HG03457 (cell line): ENCODE results near the gene AMBP.

Source experiments
- ATAC-seq: cut with Tn5 transposase; IDR thresholded peaks from one replicate; pipeline ENCODE4 v1.9.1; 2021; ENCODE audit warnings: moderate number of reproducible peaks; ENCODE audit not compliant: unreplicated experiment

AMBP gene

DNA sequence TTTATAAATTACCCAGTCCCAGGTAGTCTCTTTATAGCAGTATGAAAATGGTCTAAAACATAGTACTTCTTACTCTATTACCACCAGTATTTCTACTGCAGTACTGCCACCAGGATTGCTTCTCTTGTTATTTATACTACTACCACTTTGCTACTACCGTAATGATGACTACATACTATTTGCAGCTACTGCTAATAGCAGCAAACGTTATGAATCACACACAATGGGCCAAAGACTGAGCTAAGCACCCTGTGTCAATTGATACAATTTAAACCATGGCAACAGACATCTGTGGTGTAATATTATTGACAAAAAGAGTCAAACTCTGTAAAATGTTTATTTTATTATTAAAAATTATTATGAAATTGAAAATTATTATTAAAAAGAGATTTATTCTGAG is 36.3 kb upstream of the AMBP start:
- ATAC-seq: no peak

DNA sequence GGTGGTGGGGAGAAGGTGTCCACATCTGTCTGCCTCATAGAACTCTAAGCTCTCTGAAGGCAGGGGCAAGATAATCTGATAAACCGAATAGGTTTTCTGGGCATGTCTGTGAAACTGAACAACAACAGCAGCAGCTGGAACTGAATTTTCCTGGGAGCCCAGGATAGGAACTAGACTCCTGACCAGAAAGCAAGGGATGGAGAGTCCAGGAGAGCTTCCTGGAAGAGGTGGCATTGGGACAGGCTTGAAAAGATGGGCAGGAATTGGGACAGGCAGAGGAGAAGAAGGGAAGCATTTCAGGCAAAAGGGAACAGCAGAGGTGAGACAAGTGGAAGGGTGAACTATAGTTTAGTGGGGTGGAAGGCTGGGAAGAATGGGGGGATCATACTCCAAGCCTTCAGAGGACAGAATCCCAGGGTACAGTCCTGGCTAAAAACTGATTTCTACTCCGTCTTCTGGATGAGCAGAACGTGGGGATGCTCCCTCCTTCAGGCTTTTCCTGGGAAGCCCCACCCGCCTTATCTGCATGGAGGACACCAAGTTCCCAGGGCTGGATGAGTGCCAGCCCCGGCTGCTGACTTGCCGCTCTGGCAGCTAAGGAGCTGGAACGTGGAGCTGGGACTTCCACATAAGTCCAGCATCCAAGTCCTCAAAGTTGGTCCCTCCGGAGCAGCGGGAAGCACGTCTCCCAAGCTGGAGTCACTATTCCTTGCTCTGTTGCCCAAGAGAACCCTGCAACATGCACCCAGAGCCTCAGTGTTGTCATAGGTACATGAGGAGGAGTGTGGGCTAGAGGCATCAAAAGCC is 34.9 kb upstream of the AMBP start:
- ATAC-seq: no peak

DNA sequence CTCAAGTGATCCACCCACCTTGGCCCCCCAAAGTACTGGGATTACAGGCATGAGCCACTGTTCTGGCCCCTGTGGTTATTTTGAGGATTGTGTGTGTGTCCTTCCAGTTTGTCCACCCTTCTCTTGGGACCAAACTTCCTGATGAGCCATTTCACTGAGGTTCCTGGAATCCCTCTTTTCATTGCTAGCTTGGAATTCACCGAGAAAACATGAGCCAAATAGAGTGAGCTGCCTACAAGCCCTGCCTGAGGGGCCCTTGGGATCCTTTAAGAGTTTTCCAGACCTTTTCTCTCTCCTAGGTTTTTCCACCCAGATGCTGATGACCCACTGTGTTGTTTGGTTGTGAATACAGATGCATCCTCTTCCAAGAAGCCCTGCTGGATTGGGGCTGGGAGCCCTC is 34.2 kb upstream of the AMBP start:
- ATAC-seq: no peak

DNA sequence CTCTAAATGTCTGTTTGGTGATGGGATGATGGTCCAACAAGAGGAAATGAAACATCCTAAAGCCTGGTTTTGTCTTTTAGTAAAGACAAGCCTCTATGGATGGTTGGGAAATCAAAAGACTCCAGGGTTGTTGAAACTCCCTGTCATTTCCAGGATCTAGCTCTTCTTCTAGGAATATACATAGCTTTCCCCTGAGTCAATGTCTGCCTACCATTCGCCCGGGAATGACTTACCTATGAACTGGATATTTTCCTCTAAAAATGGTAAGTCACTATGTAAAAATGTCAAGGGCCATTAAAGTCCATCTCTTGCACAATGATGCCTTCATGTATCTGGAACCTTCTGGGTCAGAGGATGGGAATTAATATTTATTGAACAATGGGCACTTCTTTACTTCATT is 32.1 kb upstream of the AMBP start:
- no peak for ATAC-seq

DNA sequence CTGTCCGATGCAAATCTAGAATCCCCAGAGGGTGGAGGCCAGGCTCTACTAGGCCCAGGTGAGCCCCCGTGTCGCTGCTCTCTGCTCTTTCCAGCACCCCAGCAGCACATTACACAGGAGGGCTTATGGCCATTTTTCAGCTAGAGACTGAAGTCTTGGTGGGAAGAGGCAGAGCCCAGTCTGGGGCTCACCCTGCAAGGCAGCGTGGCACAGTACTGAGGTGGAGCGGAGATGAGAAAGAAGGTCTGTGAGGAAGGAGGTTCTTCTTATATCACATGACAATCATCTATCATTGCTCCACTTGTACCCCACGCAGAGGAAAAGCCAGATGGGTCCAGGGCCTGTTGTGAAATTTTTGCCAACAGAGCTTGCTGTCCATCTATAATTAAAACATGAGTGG is 31.0 kb upstream of the AMBP start:
- ATAC-seq: no peak

DNA sequence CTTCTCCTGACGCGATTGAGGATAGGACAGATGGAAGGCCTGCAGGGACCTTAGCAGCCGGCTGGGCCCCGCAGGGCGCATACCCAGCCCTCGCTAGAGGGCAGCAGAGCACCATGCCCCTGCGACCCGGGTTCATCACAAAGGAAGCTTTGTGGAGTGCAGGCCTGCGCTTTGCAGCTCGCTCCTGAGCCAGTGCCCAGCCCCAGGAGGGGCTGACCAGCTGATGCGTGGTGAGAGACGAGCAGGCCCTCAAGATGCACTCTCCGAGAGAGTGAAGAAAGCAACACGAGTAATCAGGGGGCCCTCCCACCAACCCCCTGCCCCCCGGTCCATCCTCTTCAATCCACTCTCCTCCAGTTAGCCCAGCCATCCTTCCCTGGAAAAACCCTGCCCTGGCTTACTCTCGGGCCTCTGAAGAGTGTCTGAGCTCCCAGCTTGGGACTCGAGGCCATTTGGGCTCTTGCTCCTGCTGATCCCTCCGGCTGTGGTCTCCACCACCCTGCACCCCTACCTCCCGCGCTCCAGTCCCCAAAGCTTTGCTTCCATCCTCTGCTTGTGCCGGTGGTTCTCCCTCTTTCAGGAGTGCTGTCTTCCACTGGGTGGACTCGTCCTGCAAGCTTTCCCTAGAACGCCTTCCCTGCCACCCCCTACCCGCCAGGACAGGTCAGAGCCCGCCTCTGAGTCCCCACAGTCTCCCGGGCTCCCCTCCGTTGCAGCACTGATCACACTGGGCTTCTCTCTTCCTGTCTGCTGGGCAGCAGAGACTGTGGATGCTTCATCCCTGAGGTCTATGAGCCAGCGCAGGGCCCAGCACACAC is 30.1 kb upstream of the AMBP start:
- no peak for ATAC-seq

DNA sequence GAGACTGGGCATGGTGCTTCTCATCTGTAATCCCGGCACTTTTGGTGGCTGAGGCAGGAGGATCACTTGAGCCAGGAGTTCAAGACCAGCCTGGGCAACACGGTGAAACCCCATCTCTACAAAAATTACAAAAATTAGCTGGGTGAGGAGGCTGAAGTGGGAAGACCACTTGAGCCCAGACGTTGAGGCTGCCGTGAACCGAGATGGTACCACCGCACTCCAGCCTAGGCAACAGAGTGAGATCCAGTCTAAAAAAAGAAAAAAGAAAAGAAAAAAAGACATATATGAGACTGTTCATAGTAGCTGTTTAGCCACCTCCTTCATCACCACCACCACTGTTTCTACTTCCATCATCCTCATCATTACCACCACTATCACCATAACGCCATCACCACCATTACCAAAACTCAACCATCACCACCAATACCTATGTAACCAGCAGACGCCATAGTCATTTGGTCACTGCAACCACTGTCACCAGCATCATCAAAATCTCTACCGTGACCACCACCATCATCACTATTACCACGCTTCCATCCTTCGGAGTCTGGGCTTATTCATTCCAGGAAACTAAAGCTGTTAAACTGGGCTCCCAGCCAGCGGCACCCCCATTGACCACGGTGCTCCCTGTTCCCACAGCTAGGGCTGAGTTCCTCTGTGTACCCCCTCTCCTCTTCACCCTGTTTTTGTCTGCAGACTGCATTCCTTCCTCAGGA is 29.3 kb upstream of the AMBP start:
- ATAC-seq: no peak

DNA sequence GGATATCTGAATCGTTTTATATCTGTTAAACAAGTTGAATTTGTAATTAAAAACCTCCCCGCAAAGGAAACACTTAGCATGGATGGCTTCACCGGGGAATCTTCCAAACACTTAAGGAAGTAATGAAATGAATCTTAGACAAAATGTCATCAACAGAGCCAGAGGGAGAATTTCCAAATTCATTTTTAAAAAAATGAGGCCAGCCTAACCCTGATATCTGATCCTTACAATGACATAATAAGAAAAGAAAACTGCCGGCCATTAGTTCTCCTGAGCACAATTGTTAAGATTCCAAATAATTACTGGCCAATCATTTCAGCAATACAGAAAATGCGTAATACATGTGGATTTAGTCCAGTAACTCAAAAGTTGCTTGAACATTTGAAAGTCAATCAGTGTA is 27.1 kb upstream of the AMBP start:
- no peak for ATAC-seq

DNA sequence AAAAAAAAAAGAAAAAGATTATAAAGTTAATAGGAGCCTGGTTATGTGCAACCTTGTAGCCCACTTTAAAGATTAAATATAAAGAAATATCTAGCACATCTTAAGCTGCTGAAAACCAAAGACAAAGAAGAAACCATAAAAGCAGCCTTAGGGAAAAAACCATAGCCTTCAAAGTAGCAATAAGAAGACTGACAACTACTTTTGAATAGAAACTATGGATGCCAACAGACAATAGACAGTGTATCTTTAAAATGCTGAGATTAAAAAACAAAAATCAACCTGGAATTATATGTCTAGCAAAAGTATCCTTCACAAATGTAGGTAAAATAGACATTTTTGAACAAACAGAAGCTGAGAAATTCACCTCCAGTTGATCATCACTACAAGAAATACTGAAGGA is 24.4 kb upstream of the AMBP start:
- no peak for ATAC-seq

DNA sequence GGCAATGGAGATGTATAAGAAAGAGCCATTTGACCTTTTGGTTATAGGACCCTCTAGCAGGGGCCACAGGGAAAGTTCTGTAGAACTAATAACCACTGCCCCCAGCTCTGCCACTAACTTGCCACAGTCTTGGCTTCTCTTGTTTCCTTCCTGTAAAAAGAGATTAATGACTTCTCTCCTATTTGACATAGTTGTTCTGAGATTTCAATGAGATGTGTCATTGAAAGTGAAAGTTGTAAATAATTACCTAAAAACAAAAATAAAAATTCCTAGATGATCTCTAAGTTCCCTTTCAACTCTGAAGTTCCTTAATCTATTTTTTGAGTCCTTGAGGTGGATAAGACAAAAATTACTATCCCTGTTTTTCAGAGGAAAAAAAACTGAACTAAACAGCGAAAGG is 22.4 kb upstream of the AMBP start:
- ATAC-seq: no peak

DNA sequence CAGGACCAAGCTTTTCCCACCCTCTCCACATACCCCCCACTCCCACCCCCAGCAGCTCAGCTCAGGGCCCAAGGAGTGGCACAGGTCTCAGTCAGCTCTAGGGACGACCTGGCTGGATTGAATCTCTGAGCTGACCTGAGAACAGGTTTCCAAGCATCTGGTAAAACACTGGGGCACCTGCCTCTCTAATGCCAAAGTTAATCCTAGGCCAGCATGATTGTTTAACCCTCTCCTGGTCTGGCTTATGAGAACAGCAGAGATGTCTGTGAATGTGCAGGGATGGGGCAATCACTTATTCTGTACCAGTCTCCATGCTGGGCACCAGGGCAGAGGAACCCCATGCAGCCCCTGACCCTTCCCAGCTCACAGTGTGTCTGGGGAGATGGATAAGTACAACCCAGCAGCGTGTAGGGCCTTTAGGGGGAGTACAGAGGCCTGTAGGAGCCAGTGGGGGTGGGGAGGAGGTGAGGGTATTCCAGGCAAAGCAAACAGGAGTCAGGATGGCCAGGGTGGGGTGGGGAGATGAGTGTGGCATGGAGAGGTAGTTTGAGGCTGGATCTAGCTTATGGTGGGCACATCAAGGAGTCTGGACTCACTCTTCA is 21.7 kb upstream of the AMBP start:
- ATAC-seq: no peak

DNA sequence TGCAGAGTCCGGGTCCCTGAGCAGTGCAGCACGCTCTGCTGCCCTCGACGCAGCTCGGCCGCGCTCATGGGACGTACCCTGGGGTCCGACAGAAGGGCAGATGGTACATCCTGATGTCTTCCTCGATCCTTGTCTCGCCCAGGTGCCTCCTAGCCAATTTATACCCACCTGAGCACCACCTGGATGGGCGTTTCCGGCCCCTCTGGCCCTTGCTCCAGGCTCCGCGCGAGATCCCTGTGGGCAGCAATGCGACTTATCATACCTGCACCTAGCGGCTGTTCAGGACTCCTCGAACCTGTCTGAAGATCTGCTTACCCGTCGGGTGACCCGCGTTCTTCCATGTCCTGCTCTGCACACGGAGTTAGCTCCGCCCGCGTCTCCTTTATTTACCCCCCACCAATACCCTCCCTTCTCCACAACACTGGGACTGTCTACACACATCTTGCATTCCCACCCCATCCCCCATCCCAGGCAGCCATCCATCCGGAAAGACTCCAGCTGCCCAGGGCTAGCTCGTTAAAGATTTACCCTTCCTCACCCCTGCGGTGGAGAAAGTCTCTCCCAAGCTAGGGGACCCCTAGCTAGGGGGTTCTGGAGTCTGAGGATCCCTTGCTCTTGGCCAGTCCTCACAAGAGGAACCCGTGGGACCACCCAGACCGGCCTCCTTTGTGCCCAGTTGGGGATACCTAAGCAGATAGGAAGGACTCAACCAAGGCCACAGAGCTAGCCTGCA is 21.0 kb upstream of the AMBP start, which contains the start of gene KIF12:
KIF12 (minus strand) TSS at position 357 of the 733 bp plus-strand sequence; CDS start at position 341, 16 bp downstream.
- no peak for ATAC-seq

DNA sequence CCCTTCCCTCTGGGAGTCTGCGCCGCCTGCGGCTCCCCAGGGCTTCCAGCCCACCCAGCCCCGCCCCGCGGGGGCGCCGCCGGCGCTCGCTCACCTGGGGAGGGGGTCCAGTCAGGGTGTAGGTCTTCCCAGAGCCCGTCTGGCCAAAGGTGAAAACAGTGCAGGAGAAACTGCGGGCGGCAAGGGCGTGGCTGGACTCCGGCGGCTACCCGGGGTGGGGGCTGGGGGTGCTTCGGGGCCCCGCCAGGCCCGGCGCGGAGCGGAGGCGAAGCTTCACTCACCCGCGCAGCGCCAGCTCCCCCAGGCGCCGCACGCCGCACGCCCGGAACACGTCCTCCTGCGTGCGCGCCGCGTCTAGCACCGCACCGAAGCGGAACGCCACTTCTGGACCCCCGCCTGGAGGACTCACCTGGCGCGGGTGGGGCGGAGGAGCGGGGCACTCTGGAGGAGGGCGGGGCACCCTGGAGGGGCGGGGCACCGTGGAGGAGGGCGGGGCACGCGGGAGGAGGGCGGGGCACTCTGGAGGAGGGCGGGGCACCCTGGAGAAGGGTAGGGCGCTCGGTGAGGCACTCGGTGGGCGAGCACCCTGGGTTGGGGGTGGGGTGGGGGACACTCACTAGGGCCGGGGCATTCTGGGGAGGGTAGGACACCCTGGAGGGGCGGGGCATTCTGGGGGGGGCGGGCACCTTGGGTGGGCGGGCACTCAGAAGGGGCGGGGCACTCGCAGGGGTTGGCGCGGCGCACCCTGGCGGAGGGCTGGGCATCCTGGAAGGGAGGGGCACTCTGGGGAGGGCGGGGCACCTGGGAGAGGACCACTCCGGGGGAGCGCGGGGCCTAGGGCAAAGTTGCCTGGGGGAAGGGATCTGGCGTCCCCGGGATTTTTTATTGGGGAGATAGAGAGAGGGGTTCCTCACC is 20.2 kb upstream of the AMBP start:
- ATAC-seq: no peak

DNA sequence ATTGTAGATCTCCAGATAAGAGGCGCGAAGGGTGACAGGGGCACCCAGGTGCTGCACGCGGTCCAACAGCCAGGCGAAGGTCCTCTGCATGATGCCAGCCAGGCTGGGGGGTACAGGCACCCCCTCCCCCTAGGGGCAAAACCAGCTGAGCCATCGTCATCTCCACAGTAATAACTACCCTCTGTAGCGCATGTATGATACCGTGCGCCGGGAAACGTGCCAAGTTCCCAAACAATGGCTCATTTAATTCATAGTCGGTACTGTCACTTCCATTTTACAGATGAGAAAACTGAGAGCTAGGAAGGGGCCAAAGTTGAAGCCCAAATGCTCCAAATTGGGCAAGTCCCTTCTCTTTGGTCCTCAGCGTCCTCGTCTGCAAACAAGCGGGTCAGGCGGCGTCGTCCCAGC is 19.5 kb upstream of the AMBP start:
- no peak for ATAC-seq

DNA sequence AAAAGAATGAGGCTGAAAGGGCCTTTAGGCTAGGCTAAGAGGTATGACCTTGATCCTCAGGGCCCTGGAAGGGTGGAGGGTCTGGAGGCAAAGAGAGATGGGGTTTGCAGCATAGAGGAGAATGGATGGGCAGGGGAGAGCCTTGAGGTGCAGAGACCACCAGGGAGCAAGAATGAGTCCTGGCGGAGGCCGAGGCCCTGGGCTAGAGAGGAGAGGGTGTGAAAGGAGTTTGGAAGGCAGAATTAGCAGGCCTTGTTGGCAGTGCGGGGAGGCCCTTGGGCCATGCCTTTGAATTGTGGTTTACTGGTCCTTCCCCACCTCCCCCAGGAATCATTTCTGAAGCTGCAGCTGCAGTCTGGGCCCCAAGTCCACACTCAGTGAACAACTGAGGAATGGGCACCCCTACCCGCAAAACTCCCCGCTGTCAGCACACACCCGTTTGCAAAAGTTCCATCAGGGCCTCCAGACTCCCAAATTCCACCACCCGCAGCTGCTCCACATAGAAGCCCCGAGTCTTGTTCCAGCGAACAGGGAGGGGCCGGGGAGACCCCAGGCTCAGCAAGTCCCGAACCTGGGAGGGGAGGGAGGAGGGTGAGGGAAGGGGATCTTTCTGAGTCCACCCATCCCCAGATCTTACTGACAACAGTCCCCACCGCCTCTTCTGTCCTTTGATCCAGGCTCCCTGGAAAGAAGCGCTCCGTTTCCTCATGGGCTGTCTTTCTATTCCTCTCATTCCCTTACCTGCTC is 18.9 kb upstream of the AMBP start:
- ATAC-seq: no peak

DNA sequence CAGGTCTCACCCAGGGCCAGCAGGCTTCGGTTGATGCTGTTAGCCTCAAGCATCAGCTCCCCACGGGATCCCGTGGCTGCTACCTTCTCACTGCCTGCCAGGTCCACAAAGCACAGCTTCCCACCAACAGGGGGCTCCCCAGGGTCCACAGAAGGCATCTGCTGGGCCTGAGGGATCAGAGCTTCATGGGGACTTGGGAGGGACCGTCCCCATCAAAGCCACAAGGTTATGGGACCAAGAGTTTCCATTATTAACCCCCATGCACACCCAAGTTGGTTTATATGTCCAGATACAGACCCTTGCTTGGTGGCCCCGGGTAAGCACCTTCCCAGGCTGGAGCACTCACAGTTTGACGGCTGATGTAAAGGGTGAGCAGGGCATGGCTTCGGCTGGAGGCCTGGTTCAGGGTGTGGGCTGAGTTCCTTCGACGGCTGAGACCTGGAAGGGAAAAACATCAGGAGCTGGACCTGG is 18.0 kb upstream of the AMBP start:
- ATAC-seq: no peak

DNA sequence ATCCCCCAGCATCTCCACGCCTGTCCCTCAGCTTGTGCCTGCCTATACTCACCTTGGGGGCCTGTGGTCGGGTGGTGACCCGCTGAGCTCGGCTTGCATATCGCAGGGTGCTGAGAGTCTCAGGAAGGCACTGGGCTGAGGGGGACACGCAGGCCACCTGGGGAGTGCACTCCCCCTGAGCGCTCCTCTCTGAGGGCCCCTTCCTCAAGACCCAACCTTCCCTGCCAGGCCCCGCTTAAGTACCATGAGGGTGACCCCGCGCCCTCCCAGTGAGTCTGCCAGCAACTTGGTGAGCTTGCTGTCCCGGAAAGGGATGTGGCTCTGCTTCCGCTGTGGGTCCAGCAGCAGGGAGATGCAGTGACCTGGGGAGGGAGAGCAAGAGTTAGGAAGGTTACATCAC is 16.9 kb upstream of the AMBP start:
- no peak for ATAC-seq

DNA sequence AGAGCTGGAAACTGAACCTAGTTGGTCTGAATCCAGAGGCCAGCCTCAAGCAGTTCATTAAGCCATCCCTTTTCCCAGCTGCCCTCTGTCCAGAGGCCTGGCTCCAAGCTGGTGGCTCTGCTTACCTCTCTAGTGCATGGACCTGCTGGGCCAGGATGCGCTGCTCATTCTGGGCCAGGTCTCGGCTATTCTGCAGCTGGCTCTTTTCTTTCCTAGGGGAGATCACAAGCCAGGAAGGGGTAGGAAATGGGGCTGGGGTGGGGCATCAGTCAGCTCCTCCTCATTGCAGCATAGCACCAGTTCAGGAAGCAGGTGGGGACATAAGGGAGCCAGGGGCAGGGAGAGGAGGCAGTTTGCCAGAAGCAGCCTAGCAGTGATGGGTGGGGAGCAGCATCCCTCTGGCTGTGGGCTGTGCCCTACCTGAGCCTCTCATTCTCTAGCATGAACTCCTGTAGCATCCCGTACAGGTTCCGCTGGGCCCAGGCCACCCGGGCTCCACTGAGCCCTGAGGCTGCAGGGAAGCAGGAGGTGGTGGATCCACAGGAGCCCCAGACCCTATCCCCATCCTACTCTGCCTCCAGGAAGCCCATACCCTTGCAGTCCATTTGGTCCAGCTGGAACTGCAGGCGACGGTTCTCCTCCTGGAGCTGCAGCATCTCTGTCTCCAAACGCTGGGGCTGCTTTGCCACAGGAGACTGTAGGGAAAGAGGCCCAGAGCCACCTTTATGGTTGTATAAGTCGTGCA is 15.8 kb upstream of the AMBP start:
- ATAC-seq: no peak
